Stimulated activated CD4-positive, alpha-beta T cell treated with anti-CD3 and anti-CD28 coated beads, TNF-alpha, amount 100 ng/mL, for 1 hour (primary cell): ENCODE measurements around the gene FRAT2.
"Not testable (repeated sequence)": the region's sequence is repeated elsewhere in the genome, so short reads cannot be mapped to it uniquely, and the experiment has no call there.

Experiments used
- DNase-seq, 3 donors: peaks; one replicate each; pipeline ENCODE4 v3.0.0-alpha.2; 2020; ENCODE audit warnings: low read depth in 3 of 3, low spot score in 1 of 3

The FRAT2 gene

GRCh38 chr10:97356918-97357317 lies 22.4 kb upstream of the FRAT2 start:
- no peak for DNase-seq

GRCh38 chr10:97356318-97356914 lies 21.9 kb upstream of the FRAT2 start:
- DNase-seq: no peak

GRCh38 chr10:97355571-97355975 lies 21.0 kb upstream of the FRAT2 start:
- DNase-seq: no peak

- no peak for DNase-seq
These were observed 19.4 kb upstream of the FRAT2 start for GRCh38 chr10:97353945-97354344.

GRCh38 chr10:97349752-97350513 lies 15.4 kb upstream of the FRAT2 start:
- DNase-seq: no peak

- DNase-seq: no peak
These were observed 12.8 kb upstream of the FRAT2 start for GRCh38 chr10:97347317-97347716.

- not testable (repeated sequence) for DNase-seq
These were observed 9.1 kb upstream of the FRAT2 start for GRCh38 chr10:97343664-97344063.

- no peak for DNase-seq
These were observed 6.9 kb upstream of the FRAT2 start for GRCh38 chr10:97341416-97341815.

GRCh38 chr10:97338041-97338440 lies 3.5 kb upstream of the FRAT2 start:
- DNase-seq: no peak

GRCh38 chr10:97336942-97337831 lies 2.7 kb upstream of the FRAT2 start:
- no peak for DNase-seq

- no peak for DNase-seq
These were observed 1.9 kb upstream of the FRAT2 start for GRCh38 chr10:97336446-97336845.

GRCh38 chr10:97336006-97336405 lies 1.5 kb upstream of the FRAT2 start:
- DNase-seq: no peak

GRCh38 chr10:97335188-97335619 lies 675 bp upstream of the FRAT2 start:
- no peak for DNase-seq

- no peak for DNase-seq
These were observed 744 bp downstream of the FRAT2 start for GRCh38 chr10:97333601-97334369.

- DNase-seq: no peak
These were observed 1.3 kb downstream of the FRAT2 start for GRCh38 chr10:97333351-97333600.

- DNase-seq: no peak
These were observed 1.8 kb downstream of the FRAT2 start for GRCh38 chr10:97332591-97333350.

- DNase-seq: no peak
These were observed 3.3 kb downstream of the FRAT2 start for GRCh38 chr10:97331153-97331703.

- no peak for DNase-seq
These were observed 4.8 kb downstream of the FRAT2 start for GRCh38 chr10:97329766-97330165.

- no peak for DNase-seq
These were observed 5.7 kb downstream of the FRAT2 start for GRCh38 chr10:97328646-97329453.
